DND-41 (cell line): ENCODE measurements around the gene CPEB1.
"Not testable (repeated sequence)": the region's sequence is repeated elsewhere in the genome, so short reads cannot be mapped to it uniquely, and the experiment has no call there.

Source experiments
- ATAC-seq: fragments of 200-7000 bp; cut with Tn5 transposase; 3 replicates; pipeline ENCODE4 v1.9.1; 2021; ENCODE audit warnings: low read depth; ENCODE audit not compliant: insufficient read depth
- DNase-seq: peaks from one replicate; pipeline ENCODE4 v3.0.0-alpha.2; 2020
- H2AFZ ChIP-seq: 2 replicates; pipeline ENCODE4 v1.6.0; 2012; ENCODE audit warnings: low read depth, low read length
- H3K27ac ChIP-seq: 2 replicates; pipeline ENCODE4 v1.5.1; 2012; ENCODE audit warnings: low read length, inconsistent platforms
- H3K27me3 ChIP-seq: fragments of 200-600 bp; sonication (generic); 2 replicates; pipeline ENCODE4 v1.6.0; 2012; ENCODE audit warnings: low read length, mild to moderate bottlenecking, inconsistent platforms; ENCODE audit not compliant: insufficient read depth, poor library complexity
- H3K36me3 ChIP-seq: 2 replicates; pipeline ENCODE4 v1.5.1; 2012; ENCODE audit warnings: low read length, inconsistent platforms; ENCODE audit not compliant: insufficient read depth
- H3K4me1 ChIP-seq: 2 replicates; pipeline ENCODE4 v1.5.1; 2012; ENCODE audit warnings: mild to moderate bottlenecking, low read length; ENCODE audit not compliant: insufficient read depth
- H3K4me2 ChIP-seq: 2 replicates; pipeline ENCODE4 v1.6.0; 2012; ENCODE audit warnings: mild to moderate bottlenecking, moderate library complexity, low read length, inconsistent platforms; ENCODE audit not compliant: insufficient read depth
- H3K4me3 ChIP-seq, 2 experiments: fragments of 200-600 bp in 1 of 2; shearing (Covaris generic) in 1 of 2; 2 replicates each; pipeline ENCODE4 v1.5.1; 2012 to 2016; ENCODE audit warnings: inconsistent platforms in 2 of 2, low read length in 2 of 2, mild to moderate bottlenecking in 2 of 2, low read depth in 1 of 2, moderate library complexity in 1 of 2
- H3K79me2 ChIP-seq: 2 replicates; pipeline ENCODE4 v1.6.0; 2012; ENCODE audit warnings: low read length, inconsistent platforms; ENCODE audit not compliant: insufficient read depth
- H3K9ac ChIP-seq: 2 replicates; pipeline ENCODE4 v1.6.0; 2012; ENCODE audit warnings: low read depth, mild to moderate bottlenecking, inconsistent platforms, low read length, moderate library complexity
- H3K9me3 ChIP-seq: 2 replicates; pipeline ENCODE4 v1.5.1; 2012; ENCODE audit warnings: low read length, moderate library complexity, mild to moderate bottlenecking, inconsistent platforms; ENCODE audit not compliant: insufficient read depth, severe bottlenecking
- H4K20me1 ChIP-seq: 2 replicates; pipeline ENCODE4 v1.6.0; 2012; ENCODE audit warnings: low read length; ENCODE audit not compliant: insufficient read depth
- CTCF ChIP-seq: IDR thresholded peaks from 2 replicates; pipeline ENCODE4 v1.5.1; 2012; ENCODE audit warnings: borderline replicate concordance, low read length, moderate library complexity, mild to moderate bottlenecking; ENCODE audit not compliant: poor library complexity, severe bottlenecking; ENCODE audit errors: extremely low read depth
- EZH2 ChIP-seq: IDR thresholded peaks from 3 replicates; pipeline ENCODE4 v1.6.1; 2012; ENCODE audit warnings: borderline replicate concordance, low read depth, mild to moderate bottlenecking, moderate library complexity, low read length, inconsistent platforms; ENCODE audit not compliant: severe bottlenecking

Gene CPEB1

DNA sequence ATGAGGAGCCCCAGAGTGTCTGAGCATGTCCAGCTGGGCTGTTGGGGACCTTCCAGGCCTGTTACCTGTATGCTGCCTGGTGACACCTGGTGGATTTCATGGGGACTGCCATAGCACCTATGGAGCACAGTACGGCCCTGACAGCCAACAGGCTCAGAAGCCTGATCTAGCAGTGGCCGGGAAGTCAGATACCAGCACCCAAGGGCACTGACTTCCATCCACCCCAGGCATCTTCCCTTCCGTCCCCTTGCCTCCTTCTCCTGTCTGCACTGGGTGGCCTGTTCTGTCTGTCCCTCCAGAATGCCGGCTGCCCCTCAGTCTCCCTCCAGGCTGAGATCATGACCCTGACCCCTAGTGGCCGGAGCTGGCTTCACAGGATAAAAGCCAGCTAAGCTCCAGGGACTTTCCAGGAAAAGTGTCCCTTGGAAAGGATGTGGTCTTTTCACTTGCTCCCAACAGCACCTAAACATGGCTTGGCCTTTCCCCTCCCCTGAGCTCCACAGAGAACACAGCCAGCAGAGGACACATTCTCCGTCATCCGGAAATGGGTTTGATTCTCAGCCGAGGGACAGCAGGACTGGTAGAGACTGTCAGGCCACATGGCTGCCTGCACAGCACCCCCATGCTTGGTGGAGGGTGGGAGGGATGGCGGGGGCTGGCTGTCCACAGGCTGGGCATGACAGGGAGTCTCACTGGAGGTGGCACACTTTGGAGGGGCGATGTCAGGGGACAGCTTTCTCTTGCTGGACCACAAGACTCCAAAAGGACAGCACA lies 116.4 kb downstream of the CPEB1 start:
- peaks cover 22% of the 10 kb centered on the region; the same call in 1 of the 2 replicates for H3K36me3 ChIP-seq
- no peak overlapping the region for H3K4me2 ChIP-seq
- DNase-seq (peak; percentile 47), ATAC-seq (peak; percentile 73)
- H2AFZ ChIP-seq = peak overlapping the region; percentile 50; the same call in 1 of the 2 replicates
- no peaks in the 10 kb centered on the region for H3K9me3 ChIP-seq
- TF ChIP-seq EZH2 (no peak), CTCF (peak; percentile 69)
- H3K4me3 ChIP-seq = no peak overlapping the region
- H3K79me2 ChIP-seq = no peaks in the 10 kb centered on the region
- no peak overlapping the region for H3K9ac ChIP-seq
- H3K4me1 ChIP-seq = 0 out of 2 replicates have a peak, but pooled peaks cover 4% of the 10 kb centered on the region
- no peak overlapping the region for H3K27ac ChIP-seq
- peaks cover 6% of the 10 kb centered on the region for H4K20me1 ChIP-seq
- no peaks in the 10 kb centered on the region for H3K27me3 ChIP-seq

DNA sequence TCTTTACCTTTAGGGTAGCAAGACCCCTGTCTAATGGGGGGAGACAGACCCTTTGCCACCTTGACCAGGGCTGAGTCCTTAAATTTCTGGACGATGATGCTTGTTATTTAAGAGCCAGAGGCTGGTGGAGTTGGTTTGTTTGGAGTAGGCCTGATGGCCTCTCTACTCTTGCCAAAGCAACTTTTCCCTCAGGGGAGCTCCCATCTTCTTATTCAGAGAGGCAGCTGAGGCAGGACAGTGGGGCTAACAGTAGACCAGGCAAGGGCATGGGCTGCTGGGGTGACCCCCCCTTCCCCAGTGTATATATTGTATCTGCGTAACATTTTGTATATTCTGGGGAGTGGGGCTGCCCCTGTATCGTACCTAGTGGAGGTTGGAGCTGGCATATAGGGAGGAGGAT lies 117.2 kb downstream of the CPEB1 start:
- H2AFZ ChIP-seq = no peak overlapping the region
- no peak overlapping the region for H3K4me3 ChIP-seq
- H3K9ac ChIP-seq = no peak overlapping the region
- H3K79me2 ChIP-seq = no peaks in the 10 kb centered on the region
- 0 out of 2 replicates have a peak, but pooled peaks cover 4% of the 10 kb centered on the region for H3K4me1 ChIP-seq
- no peak overlapping the region for H3K27ac ChIP-seq
- H4K20me1 ChIP-seq = peaks cover 4% of the 10 kb centered on the region; the same call in 1 of the 2 replicates
- DNase-seq (no peak), ATAC-seq (no peak)
- peaks cover 19% of the 10 kb centered on the region; the same call in 1 of the 2 replicates for H3K36me3 ChIP-seq
- H3K27me3 ChIP-seq = no peaks in the 10 kb centered on the region
- TF ChIP-seq CTCF = no peak
- no peak for TF ChIP-seq EZH2
- no peaks in the 10 kb centered on the region for H3K9me3 ChIP-seq
- H3K4me2 ChIP-seq = no peak overlapping the region

DNA sequence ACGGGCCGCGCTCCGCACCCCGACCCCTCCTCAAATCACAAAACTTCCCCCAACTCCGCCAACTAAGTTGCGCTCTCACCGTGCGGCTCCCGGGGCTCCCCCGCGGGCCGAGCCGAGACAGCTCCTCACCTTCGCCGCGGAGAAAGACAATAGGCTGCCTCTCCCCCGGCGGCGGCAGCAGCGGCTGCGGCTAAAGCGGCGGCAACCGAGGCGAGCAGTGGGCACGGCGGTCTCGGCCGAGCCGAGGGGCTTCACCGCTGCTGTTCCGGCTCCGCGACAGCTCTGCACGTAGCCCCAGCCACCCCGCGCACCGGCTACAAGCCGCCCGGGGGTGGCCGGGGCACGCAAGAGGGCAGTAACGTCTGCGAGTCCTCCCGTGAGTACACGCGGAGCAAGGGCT lies 133.6 kb downstream of the CPEB1 start:
- H3K79me2 ChIP-seq, ATAC-seq, DNase-seq, H3K27me3 ChIP-seq, H2AFZ ChIP-seq, H3K9ac ChIP-seq, H3K4me3 ChIP-seq, H3K4me1 ChIP-seq, H4K20me1 ChIP-seq, H3K4me2 ChIP-seq, H3K9me3 ChIP-seq, H3K36me3 ChIP-seq, H3K27ac ChIP-seq: not testable (repeated sequence)

DNA sequence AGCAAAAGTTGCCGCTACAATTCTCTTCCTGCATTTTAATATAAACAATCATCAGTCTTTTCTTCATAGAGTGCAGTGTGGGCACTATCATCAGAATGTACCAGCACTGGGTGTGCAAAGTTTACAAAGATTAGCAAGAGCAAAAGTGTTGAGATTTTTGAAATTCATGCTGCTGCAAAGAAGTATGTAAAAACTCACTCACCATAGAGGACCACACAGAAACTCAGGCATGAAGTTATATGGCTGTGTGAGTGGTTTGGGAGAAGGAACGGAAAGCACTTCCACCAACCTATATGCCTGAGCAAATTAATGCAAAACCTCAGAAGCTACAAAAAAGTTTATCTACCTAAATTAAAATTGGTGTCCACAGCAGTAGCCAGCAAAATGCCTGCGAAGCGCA lies 139.5 kb downstream of the CPEB1 start:
- DNase-seq, H4K20me1 ChIP-seq, H3K27me3 ChIP-seq, H3K79me2 ChIP-seq, H3K9ac ChIP-seq, H3K27ac ChIP-seq, H3K4me2 ChIP-seq, H3K36me3 ChIP-seq, ATAC-seq, H3K4me1 ChIP-seq, H3K4me3 ChIP-seq, H2AFZ ChIP-seq, H3K9me3 ChIP-seq: not testable (repeated sequence)

GRCh38 chr15:82507087-82507486 lies 140.1 kb downstream of the CPEB1 start:
- H3K36me3 ChIP-seq, ATAC-seq, H2AFZ ChIP-seq: not testable (repeated sequence)

DNA sequence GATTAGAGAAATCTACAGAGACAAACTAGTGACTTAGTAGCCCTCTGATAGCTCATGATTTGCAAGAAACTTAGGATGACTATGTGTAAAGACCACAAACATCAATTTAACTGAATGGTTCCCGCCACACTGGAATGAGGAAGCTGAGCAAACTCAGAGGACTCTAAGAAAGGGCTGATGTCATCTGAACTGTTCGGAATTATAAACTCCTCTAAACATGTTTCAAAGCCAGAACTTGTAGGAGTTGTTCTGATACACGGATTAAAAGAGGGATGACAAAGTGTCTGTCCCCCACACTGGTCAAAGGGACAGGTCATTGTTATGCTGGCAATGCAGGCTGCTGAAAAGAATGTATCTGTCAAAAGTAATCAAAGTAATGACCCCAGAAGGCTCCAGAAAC lies 141.3 kb downstream of the CPEB1 start:
- H3K4me1 ChIP-seq, ATAC-seq: not testable (repeated sequence)

More at GRCh38 chr15:82507087-82507486, 140.1 kb downstream of the CPEB1 start:
- H3K9ac ChIP-seq, H3K9me3 ChIP-seq, DNase-seq, H3K79me2 ChIP-seq, H4K20me1 ChIP-seq, H3K4me3 ChIP-seq, H3K4me1 ChIP-seq, H3K4me2 ChIP-seq, H3K27ac ChIP-seq, H3K27me3 ChIP-seq: not testable (repeated sequence)

More for the DNA sequence above, 141.3 kb downstream of the CPEB1 start:
- H4K20me1 ChIP-seq, H3K27me3 ChIP-seq, H3K9me3 ChIP-seq, H3K27ac ChIP-seq, H3K79me2 ChIP-seq, H3K4me2 ChIP-seq, H3K9ac ChIP-seq, DNase-seq, H3K4me3 ChIP-seq, H3K36me3 ChIP-seq, H2AFZ ChIP-seq: not testable (repeated sequence)
